SU-DHL-6 (cell line): ENCODE measurements around the gene OAS3.

Experiments used
- H2AFZ ChIP-seq: fragments of 200-600 bp; sonication (generic); 2 replicates; pipeline ENCODE4 v1.6.1; 2014; ENCODE audit warnings: low read depth, mild to moderate bottlenecking, moderate library complexity, mixed read lengths, antibody characterized with exemption, low read length; ENCODE audit not compliant: severe bottlenecking
- H3F3A ChIP-seq: fragments of 200-600 bp; shearing (Covaris generic); 2 replicates; pipeline ENCODE4 v1.6.0; 2016; ENCODE audit warnings: antibody characterized with exemption, mild to moderate bottlenecking; ENCODE audit not compliant: insufficient read depth
- H3K27ac ChIP-seq: fragments of 200-600 bp; sonication (generic); 2 replicates; pipeline ENCODE4 v1.5.1; 2016; ENCODE audit warnings: low read depth, mild to moderate bottlenecking, low read length, moderate library complexity, mixed read lengths
- H3K27me3 ChIP-seq: fragments of 200-600 bp; sonication (generic), shearing (Covaris generic); 2 replicates; pipeline ENCODE4 v1.6.0; 2014; ENCODE audit warnings: mild to moderate bottlenecking, low read length
- H3K36me3 ChIP-seq: fragments of 200-600 bp; sonication (generic); 2 replicates; pipeline ENCODE4 v1.6.1; 2014; ENCODE audit warnings: mild to moderate bottlenecking, low read length, mixed read lengths
- H3K4me2 ChIP-seq: fragments of 300-600, 200-600 bp; shearing (Covaris generic), sonication (generic); 2 replicates; pipeline ENCODE4 v1.6.0; 2014; ENCODE audit warnings: low read length, low read depth, mild to moderate bottlenecking; ENCODE audit not compliant: poor library complexity, severe bottlenecking
- H3K4me3 ChIP-seq: fragments of 200-600 bp; sonication (generic); 2 replicates; pipeline ENCODE4 v1.5.1; 2014; ENCODE audit warnings: antibody characterized with exemption, low read length, mild to moderate bottlenecking, mixed read lengths; ENCODE audit not compliant: insufficient read depth, poor library complexity, severe bottlenecking
- H3K79me2 ChIP-seq: fragments of 200-600 bp; sonication (generic); 2 replicates; pipeline ENCODE4 v1.6.1; 2014; ENCODE audit warnings: mild to moderate bottlenecking, low read length, moderate library complexity; ENCODE audit not compliant: insufficient read depth
- H3K9ac ChIP-seq: fragments of 200-600 bp; sonication (generic); 2 replicates; pipeline ENCODE4 v1.7.0; 2014; ENCODE audit warnings: mild to moderate bottlenecking, low read length
- H3K9me2 ChIP-seq: fragments of 200-600 bp; sonication (generic); replicated peaks from 2 replicates; pipeline ENCODE4 v1.6.1; 2014; ENCODE audit warnings: low read length; ENCODE audit not compliant: insufficient read depth
- H3K9me3 ChIP-seq: fragments of 200-600 bp; sonication (generic); 2 replicates; pipeline ENCODE4 v1.6.1; 2014; ENCODE audit warnings: low read length, mixed read lengths; ENCODE audit not compliant: insufficient read depth
- H4K20me1 ChIP-seq: fragments of 200-600 bp; sonication (generic); 2 replicates; pipeline ENCODE4 v1.6.1; 2014; ENCODE audit warnings: low read depth, mild to moderate bottlenecking, antibody characterized with exemption, low read length, moderate library complexity, mixed read lengths
- EZH2phosphoT487 ChIP-seq: fragments of 200-600 bp; sonication (generic), shearing (Covaris generic); conservative IDR thresholded peaks from 2 replicates; pipeline ENCODE4 v1.6.1; 2018; ENCODE audit warnings: mild to moderate bottlenecking, antibody characterized with exemption, low read length, moderate library complexity, mixed read lengths
- TF ChIP-seq, protein P1 (sequence below): fragments of 200-600 bp; sonication (generic); IDR thresholded peaks from one replicate; pipeline ENCODE4 v1.5.1; 2017; ENCODE audit warnings: antibody characterized with exemption, mild to moderate bottlenecking, low read length, moderate library complexity; ENCODE audit not compliant: insufficient read depth, poor library complexity, severe bottlenecking

The OAS3 gene

DNA sequence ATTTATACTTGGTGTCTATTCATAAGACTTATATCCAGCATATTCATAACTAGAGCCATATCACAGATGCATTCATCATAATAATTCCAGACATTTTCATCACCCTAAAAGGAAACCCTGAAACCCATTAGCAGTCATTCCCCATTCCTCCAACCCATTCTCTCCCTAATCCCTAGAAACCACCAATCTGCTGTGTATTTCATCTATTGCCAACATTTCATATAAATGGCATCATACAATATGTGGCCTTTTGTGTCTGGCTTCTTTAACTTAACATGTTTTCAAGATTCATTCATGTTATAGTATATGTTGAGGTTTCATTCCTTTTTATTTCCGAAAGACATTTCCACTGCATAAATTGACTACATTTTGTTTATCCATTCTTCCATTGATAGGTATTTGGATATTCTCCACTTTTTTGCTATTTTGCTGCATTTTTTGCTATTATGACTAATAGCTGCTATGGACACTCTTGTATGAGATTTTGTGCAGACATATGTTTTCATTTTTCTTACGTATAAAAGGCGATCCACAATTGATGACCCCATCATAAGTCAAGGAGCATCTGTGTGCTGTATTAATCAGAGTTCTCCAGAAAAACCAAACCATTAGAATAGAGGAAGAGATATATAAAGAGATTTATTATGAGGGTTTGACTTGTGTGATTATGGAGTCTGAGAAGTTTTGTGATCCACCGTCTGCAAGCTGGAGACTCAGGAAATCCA lies 34.9 kb downstream of the OAS3 start:
- Histone ChIP-seq H3F3A (no peaks in the 10 kb centered on the region), H2AFZ (no peak overlapping the region), H3K79me2 (no peaks in the 10 kb centered on the region), H3K9me3 (no peaks in the 10 kb centered on the region), H3K4me2 (no peak overlapping the region), H3K9me2 (no peaks in the 10 kb centered on the region), H3K4me3 (no peak overlapping the region), H3K9ac (no peak overlapping the region), H4K20me1 (no peaks in the 10 kb centered on the region), H3K36me3 (no peaks in the 10 kb centered on the region), H3K27ac (no peak overlapping the region), H3K27me3 (no peaks in the 10 kb centered on the region)
- TF ChIP-seq EZH2phosphoT487: no peak
- TF ChIP-seq, protein P1, sequence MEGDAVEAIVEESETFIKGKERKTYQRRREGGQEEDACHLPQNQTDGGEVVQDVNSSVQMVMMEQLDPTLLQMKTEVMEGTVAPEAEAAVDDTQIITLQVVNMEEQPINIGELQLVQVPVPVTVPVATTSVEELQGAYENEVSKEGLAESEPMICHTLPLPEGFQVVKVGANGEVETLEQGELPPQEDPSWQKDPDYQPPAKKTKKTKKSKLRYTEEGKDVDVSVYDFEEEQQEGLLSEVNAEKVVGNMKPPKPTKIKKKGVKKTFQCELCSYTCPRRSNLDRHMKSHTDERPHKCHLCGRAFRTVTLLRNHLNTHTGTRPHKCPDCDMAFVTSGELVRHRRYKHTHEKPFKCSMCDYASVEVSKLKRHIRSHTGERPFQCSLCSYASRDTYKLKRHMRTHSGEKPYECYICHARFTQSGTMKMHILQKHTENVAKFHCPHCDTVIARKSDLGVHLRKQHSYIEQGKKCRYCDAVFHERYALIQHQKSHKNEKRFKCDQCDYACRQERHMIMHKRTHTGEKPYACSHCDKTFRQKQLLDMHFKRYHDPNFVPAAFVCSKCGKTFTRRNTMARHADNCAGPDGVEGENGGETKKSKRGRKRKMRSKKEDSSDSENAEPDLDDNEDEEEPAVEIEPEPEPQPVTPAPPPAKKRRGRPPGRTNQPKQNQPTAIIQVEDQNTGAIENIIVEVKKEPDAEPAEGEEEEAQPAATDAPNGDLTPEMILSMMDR: no peak

DNA sequence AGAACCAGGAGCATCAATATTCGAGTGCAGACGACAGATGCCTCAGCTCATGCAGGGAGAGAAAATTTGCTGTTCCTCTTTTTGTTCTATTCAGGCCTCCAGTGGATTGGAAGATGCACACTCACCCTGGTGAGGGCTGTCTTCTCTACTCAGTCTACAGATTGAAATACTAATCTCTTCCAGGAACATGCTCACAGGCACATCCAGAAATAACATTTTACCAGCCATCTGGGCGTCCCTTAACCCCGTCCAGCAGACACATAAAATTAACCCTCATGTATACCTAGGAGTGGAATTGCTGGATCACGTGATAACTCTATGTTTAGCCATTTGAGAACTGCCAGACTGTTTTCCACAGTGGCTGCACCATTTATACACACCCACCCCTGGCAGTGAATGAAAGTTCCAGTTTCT lies 35.6 kb downstream of the OAS3 start:
- Histone ChIP-seq H3K4me2 (no peak overlapping the region), H3K9me2 (no peaks in the 10 kb centered on the region), H3K27ac (no peak overlapping the region), H3K36me3 (no peaks in the 10 kb centered on the region), H2AFZ (no peak overlapping the region), H3K9me3 (no peaks in the 10 kb centered on the region), H3K9ac (no peak overlapping the region), H3K79me2 (no peaks in the 10 kb centered on the region), H4K20me1 (no peaks in the 10 kb centered on the region), H3F3A (no peaks in the 10 kb centered on the region), H3K4me3 (no peak overlapping the region), H3K27me3 (no peaks in the 10 kb centered on the region)
- no peak for TF ChIP-seq EZH2phosphoT487
- TF ChIP-seq, protein P1: no peak

DNA sequence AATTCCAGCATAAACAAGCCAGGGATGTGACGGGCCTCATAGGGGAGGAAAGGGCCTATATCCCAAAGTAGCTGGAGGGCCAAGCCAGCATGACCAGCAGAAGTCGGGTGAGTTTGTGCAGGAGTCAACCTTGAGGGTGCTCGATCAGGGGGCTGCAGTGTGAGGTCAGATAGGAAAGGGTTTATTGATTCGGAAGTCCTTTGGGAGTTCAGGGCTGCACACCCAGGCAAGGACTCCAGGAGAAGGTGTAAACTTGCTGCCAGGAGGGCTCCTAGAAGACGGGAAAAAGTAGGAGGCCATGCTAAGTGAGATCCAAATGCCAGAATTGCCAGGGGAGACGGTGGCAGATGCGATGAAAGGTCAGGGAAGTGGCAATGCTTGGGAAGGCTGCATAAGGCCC lies 36.6 kb downstream of the OAS3 start:
- Histone ChIP-seq H4K20me1 (no peaks in the 10 kb centered on the region), H3K27ac (no peak overlapping the region), H3K79me2 (no peaks in the 10 kb centered on the region), H3K9ac (no peak overlapping the region), H3K9me2 (no peaks in the 10 kb centered on the region), H3K36me3 (no peaks in the 10 kb centered on the region), H3K4me3 (no peak overlapping the region), H2AFZ (no peak overlapping the region), H3K4me2 (no peak overlapping the region), H3F3A (no peaks in the 10 kb centered on the region), H3K27me3 (no peaks in the 10 kb centered on the region), H3K9me3 (no peaks in the 10 kb centered on the region)
- TF ChIP-seq, protein P1: no peak
- no peak for TF ChIP-seq EZH2phosphoT487
